GM19324 (cell line): ENCODE results near the gene DYNLL2.
A peak's percentile ranks its signal among the peaks of the same experiment; 100 is the strongest.
"Not testable (repeated sequence)": the region's sequence is repeated elsewhere in the genome, so short reads cannot be mapped to it uniquely, and the experiment has no call there.

Source experiments
- ATAC-seq: cut with Tn5 transposase; IDR thresholded peaks from one replicate; pipeline ENCODE4 v1.9.1; 2021; ENCODE audit warnings: mild to moderate bottlenecking, moderate library complexity; ENCODE audit not compliant: unreplicated experiment, low FRiP score

DYNLL2 gene

DNA sequence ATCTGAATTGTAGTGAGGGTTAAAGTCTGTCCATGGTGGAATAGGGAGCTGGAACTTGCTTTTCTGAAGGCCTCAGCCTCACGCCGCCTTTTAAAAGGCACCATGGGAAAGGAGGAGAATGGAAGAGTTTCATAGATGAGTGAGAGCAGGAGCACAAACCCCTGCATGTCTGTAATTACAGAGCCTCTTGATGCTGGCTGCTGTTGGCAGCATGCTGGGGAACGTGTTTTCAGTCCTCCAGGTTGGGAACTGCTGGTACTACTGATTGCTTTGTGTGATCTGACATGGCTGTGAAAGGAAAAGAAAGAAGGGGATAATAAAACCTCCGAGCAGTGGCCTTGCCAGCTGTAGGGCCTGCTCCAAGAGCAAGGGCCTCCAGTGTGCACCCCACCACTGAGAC, 16.8 kb upstream of the DYNLL2 start:
- no peak for ATAC-seq

DNA sequence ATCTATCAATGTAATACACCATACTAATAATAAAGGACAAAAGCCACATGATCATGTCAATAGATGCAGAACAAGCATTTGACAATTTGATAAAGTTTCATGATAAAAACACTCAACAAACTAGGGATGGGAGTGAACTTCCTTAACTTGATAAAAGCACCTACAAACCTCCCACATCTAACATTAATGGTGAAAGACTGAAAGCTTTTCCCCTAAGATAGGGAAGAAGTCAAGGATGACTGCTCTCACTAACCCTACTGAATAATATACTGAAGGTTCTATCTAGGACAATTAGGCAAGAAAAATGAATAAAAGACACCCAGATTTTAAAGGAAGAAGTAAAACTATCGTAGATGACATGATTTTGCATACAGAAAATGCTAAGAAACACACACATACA, 10.4 kb upstream of the DYNLL2 start:
- no peak for ATAC-seq

DNA sequence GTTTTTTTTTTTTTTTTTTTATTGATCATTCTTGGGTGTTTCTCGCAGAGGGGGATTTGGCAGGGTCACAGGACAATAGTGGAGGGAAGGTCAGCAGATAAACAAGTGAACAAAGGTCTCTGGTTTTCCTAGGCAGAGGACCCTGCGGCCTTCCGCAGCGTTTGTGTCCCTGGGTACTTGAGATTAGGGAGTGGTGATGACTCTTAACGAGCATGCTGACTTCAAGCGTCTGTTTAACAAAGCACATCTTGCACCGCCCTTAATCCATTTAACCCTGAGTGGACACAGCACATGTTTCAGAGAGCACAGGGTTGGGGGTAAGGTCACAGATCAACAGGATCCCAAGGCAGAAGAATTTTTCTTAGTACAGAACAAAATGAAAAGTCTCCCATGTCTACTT, 10.0 kb upstream of the DYNLL2 start:
- ATAC-seq, result not testable (repeated sequence)

DNA sequence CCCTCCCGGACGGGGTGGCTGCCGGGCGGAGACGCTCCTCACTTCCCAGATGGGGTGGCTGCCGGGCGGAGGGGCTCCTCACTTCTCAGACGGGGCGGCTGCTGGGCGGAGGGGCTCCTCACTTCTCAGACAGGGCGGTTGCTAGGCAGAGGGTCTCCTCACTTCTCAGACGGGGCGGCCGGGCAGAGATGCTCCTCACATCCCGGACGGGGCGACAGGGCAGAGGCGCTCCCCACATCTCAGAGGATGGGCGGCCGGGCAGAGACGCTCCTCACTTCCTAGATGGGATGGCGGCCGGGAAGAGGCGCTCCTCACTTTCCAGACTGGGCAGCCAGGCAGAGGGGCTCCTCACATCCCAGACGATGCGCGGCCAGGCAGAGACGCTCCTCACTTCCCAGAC, 8.8 kb upstream of the DYNLL2 start:
- ATAC-seq, result not testable (repeated sequence)

DNA sequence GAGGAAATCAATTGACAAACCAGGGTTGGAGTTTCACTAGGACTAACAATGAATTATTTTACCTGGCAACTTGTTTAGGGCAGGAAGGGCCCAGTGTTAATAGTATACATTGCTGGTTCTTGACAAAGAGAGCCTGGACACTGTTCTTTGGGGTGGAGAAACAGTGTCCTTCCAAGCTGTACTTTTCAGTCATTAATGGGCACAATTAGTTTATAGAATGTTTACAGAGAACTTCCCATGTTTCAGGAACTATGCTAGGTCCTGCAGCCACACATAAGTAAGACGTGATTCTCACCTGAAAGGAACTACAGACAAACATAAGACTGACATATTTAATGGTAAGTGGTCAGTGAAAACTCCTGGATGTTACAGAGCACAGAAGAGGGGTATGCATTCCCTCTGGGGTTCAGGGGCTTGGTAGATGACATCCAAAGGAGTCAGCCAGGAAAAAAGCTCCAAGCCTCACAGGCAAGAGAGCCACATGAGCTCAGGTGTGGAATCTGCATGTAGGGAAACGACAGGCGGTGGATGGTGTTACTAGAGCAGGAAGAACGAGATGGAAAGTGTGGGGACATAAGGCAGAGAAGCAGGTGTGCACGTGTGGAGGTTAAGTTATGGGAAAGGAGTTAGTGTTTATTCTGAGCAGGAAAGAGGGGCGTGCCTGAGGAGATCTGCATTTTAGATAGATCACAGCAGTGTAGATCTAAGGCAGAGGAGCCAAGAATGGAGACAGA, 3.8 kb upstream of the DYNLL2 start:
- ATAC-seq, result no peak

DNA sequence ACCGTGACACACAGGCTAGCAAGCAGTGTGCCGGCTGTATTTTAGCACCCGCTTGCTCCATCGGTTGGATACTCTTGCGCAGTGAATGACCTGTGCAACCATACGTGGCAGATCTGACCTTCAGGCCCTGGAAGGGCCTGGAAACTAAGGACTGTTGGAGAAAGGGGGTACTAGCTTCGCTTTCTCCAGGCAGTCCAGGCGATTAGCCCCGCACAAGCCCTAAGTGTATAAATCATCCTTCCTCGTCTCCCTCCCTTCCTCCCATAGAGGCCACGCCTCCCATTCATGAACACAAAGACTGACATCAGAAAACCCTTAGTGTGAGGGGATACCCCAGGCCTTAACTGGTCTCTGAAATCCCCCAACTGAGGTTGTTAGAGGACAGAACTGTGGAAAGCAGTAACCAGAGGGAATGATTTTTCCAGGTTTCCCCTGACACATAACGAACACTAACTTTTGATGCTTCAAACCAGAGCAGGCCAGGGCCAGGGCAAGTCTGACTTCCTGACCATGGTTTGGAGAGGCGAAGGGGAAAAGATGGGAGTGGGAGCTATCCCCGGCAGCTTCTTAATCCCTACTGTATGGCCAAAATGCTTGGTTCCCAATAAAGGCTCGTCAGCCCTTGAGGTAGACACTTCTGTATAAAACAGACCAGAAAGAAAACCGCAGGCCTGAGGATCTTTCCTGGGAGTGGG, 1.4 kb upstream of the DYNLL2 start:
- ATAC-seq, result no peak

DNA sequence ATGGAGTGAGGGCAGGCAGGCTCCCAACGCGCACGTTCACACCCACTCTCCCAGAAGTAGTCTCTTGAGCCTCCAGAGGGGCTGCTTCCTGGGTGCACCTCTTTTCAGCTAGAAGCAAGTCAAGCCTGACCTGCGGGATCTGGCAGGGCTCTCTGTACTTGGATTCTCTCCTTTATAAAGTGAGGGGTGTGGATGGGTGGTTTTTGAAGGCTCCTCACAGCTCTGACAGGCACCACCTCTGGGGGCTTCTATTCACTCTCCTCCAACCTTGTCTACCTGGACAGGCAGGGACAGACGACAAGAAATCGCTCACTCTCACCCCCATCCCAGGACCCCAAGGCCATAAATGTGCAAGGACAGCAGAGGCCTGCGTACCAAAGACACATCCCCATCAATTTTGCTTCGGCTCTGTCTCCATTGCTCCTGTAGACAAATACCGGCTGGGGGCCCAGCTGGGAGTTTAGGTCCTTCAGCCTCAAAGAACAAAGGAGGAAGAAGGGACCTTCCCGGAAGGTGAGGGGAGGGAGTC, 814 bp upstream of the DYNLL2 start:
- ATAC-seq, result no peak

DNA sequence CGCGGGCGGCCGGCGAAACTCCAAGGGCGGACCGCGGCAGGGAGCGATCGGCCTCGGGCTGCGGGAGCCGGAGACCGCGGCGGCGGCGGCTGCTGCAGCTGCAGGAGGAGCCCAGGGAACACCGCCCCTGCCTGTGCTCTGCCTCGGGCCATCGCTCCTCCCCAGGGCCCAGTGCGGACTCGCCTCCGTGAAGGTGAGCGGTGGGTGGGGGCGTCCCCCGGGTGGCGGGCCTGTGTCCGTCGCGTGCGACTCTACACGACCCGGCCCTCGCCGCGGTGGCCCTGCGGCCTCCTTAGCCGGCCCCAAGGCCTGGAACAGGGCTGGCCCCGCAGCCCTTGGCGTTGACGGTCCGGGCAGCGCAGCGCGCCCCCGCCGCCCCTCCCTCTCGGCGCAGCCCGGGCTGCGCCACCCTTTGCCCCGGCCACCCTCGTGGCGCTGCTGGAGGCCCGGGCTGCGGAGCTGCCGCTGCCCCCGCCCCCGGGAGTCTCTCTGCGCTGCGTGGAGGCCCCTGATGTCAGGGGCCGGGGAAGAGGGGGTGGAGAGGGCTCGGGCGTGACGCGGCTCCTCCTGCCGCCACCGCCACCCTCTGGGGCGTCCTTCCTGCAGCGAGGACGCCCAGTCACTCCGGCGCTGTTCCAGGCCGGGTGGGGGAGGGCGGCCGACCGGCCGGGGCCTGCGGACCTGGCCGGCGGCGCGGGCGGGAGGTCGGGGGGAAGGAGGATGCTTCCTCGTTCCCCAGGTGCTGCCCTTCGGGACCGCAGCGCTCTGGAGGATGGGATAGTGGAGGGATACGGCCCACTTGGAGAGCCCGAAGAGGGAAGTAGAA, 485 bp downstream of the DYNLL2 start:
- peak; percentile 50 for ATAC-seq

DNA sequence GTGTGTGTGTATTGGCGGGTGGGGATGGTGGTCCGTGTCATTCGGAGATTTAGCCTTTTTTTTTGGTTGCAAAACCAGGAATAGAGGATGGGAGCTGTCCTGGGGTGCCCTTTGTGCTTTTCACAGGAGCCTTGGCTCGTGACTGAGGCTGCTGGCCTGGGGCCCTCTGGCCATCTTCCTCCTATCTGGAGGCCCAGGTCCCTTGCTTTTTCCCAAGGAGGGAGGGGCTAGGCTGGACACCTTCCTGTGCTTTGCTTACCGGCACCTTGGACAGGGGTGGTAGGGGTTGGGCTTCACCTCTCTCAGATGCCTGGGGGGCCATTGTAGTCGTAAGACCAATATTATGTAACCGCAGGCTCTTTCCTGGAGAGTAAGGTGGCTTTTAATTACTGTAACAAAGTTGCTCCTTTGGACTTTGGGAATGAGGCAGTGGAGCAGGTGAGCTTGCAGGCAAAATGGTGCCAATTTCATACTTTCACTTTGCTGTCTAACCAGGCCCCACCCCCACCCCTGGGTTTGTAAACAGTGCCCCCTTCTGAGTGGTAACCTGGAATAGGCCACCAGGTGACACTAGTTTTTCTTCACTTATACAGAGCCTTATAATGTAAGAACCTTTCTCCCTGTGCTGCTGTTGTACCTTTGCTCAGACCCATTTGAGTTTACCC, 1.2 kb downstream of the DYNLL2 start:
- no peak for ATAC-seq

DNA sequence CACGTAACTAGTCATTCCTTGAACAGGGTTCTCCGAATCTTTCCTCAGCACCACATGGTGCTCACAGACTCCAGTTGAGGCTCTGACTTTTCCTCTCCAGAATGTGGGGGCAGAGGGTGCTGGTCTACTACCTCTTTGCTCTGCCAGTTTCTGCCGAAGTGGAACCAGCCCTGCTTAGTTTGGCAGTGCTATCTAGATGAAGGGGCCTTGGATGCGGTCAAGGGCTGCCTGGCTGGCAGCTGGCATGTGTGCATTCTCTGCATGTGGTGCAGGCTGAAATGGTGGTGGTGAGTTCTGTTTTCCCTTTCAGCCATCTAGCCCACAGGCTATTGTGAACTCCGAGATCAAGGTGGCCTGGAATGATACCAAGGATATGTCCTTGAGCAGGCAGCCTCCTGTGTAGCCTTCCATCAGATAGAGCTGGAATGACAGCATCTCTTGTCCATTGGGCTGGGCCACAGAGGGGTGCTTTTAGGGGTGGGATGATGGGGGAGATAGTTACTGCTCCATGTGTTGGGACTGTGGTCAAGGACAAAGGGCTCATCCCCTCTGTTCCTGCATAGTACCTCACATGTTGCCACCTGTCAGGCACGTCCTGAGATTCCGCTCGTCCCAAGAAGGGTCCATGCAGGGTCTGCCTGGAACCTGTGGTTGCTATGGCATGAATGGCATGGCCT, 2.0 kb downstream of the DYNLL2 start:
- ATAC-seq, result no peak

DNA sequence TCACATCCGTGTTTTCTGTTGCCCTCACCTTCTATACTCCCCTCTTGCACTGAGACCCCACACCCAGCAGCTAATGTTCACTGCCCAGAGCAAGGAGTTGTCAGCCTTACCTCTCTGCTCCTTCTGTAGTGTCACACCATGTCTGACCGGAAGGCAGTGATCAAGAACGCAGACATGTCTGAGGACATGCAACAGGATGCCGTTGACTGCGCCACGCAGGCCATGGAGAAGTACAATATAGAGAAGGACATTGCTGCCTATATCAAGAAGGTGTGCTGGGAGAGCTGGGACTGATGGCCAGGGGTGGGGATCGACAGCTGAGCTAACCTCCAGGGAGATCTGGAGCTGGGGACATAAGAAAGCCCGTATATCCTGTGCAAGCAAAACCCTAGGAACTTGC, 3.7 kb downstream of the DYNLL2 start:
- ATAC-seq, result no peak

DNA sequence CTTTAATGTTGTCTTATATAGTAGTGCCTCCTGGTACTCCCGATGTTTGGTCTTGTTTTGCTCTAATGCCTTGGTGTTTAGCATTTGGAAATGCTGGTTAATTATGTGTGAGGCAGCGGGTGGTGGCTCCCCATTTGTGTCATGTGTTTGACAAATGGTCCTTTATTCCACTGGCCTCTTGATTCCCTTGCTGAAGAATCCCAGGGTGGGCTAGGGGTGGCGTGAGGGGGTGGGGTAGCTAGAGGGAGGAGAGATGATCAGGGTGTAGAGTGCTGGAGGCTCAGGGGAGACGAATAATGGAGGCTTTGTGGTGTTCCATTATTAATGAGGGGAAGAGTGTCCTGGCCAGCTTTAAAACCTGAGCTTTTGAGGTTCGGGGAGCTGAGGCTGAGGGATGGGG, 5.4 kb downstream of the DYNLL2 start:
- no peak for ATAC-seq

DNA sequence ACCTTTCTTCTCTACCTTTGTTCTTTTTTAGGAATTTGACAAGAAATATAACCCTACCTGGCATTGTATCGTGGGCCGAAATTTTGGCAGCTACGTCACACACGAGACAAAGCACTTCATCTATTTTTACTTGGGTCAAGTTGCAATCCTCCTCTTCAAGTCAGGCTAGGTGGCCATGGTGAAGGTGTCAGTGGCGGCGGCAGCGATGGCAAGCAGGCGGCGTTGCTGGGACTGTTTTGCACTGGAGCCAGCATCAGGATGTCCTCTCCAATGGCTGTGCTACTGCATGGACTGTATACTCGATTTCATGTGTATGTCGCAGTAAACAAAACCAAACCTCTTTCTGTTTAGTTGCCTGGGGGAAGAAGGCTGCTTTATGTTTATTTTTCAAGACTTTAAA, 5.9 kb downstream of the DYNLL2 start:
- ATAC-seq, result no peak

DNA sequence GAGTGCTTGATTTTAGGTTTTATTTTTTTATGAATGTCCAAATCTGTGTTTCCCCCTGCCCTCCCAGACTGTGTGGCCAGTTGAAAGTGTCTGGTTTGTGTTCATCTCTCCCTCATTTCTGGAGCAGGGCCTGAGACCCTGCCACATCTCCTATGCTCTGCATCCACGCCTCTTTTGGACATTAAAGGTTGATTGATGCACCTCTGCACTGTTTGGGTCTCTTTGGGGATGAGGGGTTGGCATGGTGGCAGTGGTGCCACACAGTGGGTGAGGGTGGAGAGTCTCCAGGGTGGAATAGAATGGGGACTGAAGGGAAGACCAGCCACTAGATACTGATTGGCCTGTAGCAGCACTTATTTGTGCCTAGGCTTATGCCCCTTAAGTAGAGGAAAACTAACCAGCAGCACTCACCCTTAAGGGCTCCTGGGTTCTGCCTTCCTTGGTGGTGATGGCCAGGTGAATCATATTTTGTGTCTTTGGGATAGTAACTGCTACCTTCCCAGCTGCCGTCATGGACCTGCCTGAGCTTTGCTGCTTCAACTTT, 7.9 kb downstream of the DYNLL2 start:
- no peak for ATAC-seq

DNA sequence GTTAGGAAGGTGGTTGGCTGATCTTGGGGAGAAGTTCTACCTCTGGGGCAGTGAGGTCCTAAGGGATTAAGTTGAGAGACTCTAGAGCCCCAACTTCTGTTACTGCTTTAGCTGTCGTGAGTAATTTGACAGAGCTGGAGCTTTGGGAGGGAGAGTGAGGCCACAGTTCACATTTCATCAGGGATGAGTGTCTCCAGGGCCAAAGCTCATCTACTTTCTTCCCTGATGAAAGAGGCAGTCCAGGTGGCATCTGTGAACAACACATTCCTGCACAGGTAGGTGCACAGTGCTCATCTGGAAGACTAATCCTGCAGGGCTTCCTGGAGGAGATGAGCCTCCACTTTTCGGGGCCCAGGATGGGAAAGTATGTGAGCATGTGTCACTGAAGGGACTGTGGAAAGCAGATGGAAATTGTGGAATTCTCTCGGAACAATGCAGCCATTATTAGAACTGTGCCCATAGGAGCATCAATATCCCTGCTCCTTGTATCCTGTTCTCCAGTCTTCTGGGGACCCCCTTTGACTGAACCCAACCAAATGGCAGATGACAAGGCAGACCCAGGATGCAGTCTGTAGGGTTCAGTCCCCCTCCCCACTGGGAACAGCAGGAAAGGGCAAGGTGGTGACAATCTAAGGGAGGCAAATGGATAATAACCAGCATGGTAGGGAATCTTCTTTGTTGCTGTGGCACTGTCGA, 9.0 kb downstream of the DYNLL2 start:
- ATAC-seq, result no peak

DNA sequence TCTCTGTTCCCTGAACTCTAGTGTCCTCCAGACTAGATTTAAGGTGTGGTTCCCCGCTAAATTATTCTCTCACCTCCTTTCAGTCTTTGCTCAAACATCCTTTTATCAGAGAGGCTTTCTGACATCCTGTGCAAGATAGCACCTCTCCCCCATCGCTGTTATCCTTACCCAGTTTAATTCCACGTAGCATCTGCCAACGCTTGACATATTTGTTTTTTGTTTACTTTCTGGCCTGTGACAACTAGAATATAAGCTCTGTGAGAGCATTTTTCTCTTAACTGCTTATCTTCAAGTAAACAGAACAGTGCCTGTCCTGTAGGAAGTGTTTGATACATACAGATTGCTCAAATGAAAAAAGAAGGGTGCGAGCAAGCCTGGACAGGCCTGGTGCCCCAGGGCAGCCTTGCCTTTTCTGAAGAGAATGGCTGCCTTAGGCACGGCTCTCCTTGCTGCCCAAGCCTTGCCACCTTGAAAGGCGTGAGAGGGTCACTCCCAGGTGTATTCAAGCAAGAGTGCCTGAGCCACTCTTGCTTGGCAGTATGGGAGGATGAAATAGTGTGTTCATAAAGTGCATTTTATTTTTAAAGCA, 9.7 kb downstream of the DYNLL2 start:
- ATAC-seq, result no peak

DNA sequence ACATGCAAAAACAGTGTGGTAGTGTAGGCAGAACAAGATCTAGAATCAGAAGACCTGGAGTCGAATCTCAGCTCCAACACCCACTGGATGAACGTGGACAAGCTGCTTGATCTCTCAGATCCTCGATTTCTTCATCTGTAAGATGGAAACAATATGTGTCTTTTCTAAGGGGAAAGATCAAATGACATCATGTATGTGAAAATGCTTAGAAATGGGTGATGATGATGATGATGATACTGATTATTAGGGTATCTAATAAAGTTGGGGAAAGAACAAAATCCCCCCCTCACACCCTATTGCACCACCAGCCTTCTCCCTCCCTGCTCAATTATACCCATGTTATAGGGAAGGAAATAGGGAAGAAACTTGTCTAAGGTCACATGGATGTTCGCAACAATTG, 10.9 kb downstream of the DYNLL2 start:
- ATAC-seq, result no peak

DNA sequence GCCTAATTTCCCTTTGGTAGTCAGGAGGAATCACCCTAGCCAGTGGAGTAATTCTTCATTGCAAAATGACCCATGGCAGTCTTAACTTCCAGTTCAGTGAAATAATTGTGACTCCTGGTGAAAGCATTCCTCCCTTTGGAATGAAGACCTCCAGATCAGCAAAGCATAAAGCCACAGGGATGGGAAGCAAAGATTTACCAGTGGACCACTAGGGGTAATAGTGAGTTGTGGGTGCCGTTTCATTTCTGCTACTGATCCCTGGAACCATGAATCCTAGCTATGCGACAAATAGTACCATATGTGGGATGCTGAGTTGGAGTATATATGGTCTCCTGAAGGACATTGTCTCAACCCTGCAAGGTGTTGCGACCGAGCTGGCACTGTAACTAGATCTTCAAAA, 13.7 kb downstream of the DYNLL2 start:
- ATAC-seq, result no peak
